H1 (cell line): ENCODE data around the gene NEK3. TPM values are rescaled to one million over a fixed set of nuclear protein-coding genes. Genes with fewer than 3 reads are reported as not detected.

Experiments
- CTCF ChIA-PET: fragments of 300-600 bp; sonication (Branson Sonifier 250); formaldehyde crosslinking; loops from one replicate; lab custom pipeline; 2021; ENCODE audit not compliant: partially characterized antibody; lab: Charles Lee
- POLR2A ChIA-PET: fragments of 300-600 bp; sonication (Branson Sonifier 250); formaldehyde crosslinking; loops from one replicate; lab custom pipeline; 2021; ENCODE audit warnings: inconsistent platforms; ENCODE audit not compliant: partially characterized antibody; lab: Charles Lee
- DNase-seq, 2 experiments: peaks; one replicate each; pipeline versions ENCODE4 v3.0.0 to v3.0.0-alpha.2; 2010 to 2022; ENCODE audit warnings: low spot score in 2 of 2, low read depth in 1 of 2, mixed read lengths in 1 of 2
- FAIRE-seq: peaks from 2 replicates; lab custom pipeline; 2011; peaks lifted over from hg19 to GRCh38; lab: Jason Lieb, UNC
- H2AFZ ChIP-seq: 2 replicates; pipeline ENCODE4 v1.8.1; 2012; ENCODE audit warnings: low read length, inconsistent platforms
- H2AK5ac ChIP-seq: 2 replicates; pipeline ENCODE4 v1.6.1; 2013; ENCODE audit warnings: low read depth, low read length
- H2BK120ac ChIP-seq: replicated peaks from 2 replicates; pipeline ENCODE3; 2013; ENCODE audit warnings: low read depth, low read length, inconsistent platforms
- H2BK12ac ChIP-seq: 2 replicates; pipeline ENCODE4 v1.6.1; 2013; ENCODE audit warnings: low read depth, low read length
- H2BK15ac ChIP-seq: 2 replicates; pipeline ENCODE4 v1.6.1; 2013; ENCODE audit warnings: low read length
- H2BK20ac ChIP-seq: 2 replicates; pipeline ENCODE4 v1.6.1; 2013; ENCODE audit warnings: low read length
- H2BK5ac ChIP-seq: 2 replicates; pipeline ENCODE4 v1.6.1; 2013; ENCODE audit warnings: low read depth, low read length
- H3K14ac ChIP-seq: 2 replicates; pipeline ENCODE4 v1.6.1; 2013; ENCODE audit warnings: inconsistent platforms; ENCODE audit not compliant: insufficient read length
- H3K18ac ChIP-seq: 2 replicates; pipeline ENCODE4 v1.6.1; 2013; ENCODE audit warnings: low read length; ENCODE audit errors: extremely low read depth
- H3K23ac ChIP-seq: 2 replicates; pipeline ENCODE4 v1.6.1; 2013; ENCODE audit warnings: inconsistent platforms; ENCODE audit not compliant: insufficient read length
- H3K23me2 ChIP-seq: 2 replicates; pipeline ENCODE4 v1.6.1; 2013; ENCODE audit warnings: low read depth, low read length
- H3K27ac ChIP-seq: 2 replicates; pipeline ENCODE4 v1.6.1; 2011; ENCODE audit warnings: low read depth, low read length, inconsistent platforms
- H3K27me3 ChIP-seq, 4 experiments: replicated peaks in 1 of 4; 1 replicate in 1 of 4; 2 replicates in 3 of 4; pipeline versions ENCODE4 v1.6.1 to v1.8.1; 2011 to 2013; ENCODE audit warnings: low read length in 3 of 4, mild to moderate bottlenecking in 3 of 4, inconsistent platforms in 2 of 4, mixed read lengths in 2 of 4, moderate library complexity in 1 of 4; ENCODE audit not compliant: control insufficient read depth in 3 of 4, insufficient read depth in 3 of 4; ENCODE audit errors: extremely low read depth in 1 of 4
- H3K36me3 ChIP-seq, 4 experiments: 2 replicates each; pipeline versions ENCODE4 v1.6.1 to v1.8.1; 2011 to 2013; ENCODE audit warnings: mild to moderate bottlenecking in 4 of 4, low read length in 3 of 4, moderate library complexity in 2 of 4, control low read depth in 1 of 4, inconsistent platforms in 1 of 4; ENCODE audit not compliant: insufficient read depth in 4 of 4, control insufficient read depth in 2 of 4
- H3K4ac ChIP-seq: replicated peaks from 2 replicates; pipeline ENCODE3; 2013; ENCODE audit warnings: low read length, low read depth, mixed read lengths, inconsistent platforms; ENCODE audit not compliant: insufficient read length
- H3K4me1 ChIP-seq, 4 experiments: replicated peaks in 1 of 4; 1 replicate in 1 of 4; 2 replicates in 3 of 4; pipeline versions ENCODE4 v1.6.1 to v1.8.1; 2011 to 2013; ENCODE audit warnings: low read length in 3 of 4, inconsistent platforms in 2 of 4, mixed read lengths in 1 of 4; ENCODE audit not compliant: insufficient read depth in 4 of 4, control insufficient read depth in 3 of 4
- H3K4me2 ChIP-seq, 2 experiments: 2 replicates each; pipeline versions ENCODE4 v1.6.1 to v1.8.1; 2011 to 2013; ENCODE audit warnings: low read depth in 2 of 2, low read length in 2 of 2, control low read depth in 1 of 2, inconsistent platforms in 1 of 2, mild to moderate bottlenecking in 1 of 2; ENCODE audit not compliant: insufficient read depth in 1 of 2
- H3K4me3 ChIP-seq, 4 experiments: fragments of 200-600, 300-600 bp in 1 of 4; sonication (generic), shearing (Covaris generic), sonication (Bioruptor Twin) in 1 of 4; 2 replicates each; pipeline versions ENCODE4 v1.5.1 to v1.8.1; 2011 to 2016; ENCODE audit warnings: low read length in 4 of 4, low read depth in 3 of 4, control low read depth in 2 of 4, inconsistent platforms in 2 of 4, mild to moderate bottlenecking in 2 of 4, mixed read lengths in 1 of 4, moderate library complexity in 1 of 4; ENCODE audit not compliant: insufficient read depth in 2 of 4; ENCODE audit errors: extremely low read depth in 1 of 4
- H3K56ac ChIP-seq: replicated peaks from 2 replicates; pipeline ENCODE3; 2013; ENCODE audit warnings: low read depth, mild to moderate bottlenecking, mixed read lengths, low read length, inconsistent platforms; ENCODE audit not compliant: insufficient read length
- H3K79me1 ChIP-seq: 2 replicates; pipeline ENCODE4 v1.6.1; 2013; ENCODE audit warnings: low read depth, low read length, control low read depth
- H3K79me2 ChIP-seq, 2 experiments: 2 replicates each; pipeline versions ENCODE4 v1.6.1 to v1.8.1; 2012 to 2013; ENCODE audit warnings: low read length in 2 of 2, mild to moderate bottlenecking in 2 of 2, inconsistent platforms in 1 of 2; ENCODE audit not compliant: insufficient read depth in 2 of 2, control insufficient read depth in 1 of 2
- H3K9ac ChIP-seq, 4 experiments: replicated peaks in 1 of 4; 1 replicate in 1 of 4; 2 replicates in 3 of 4; pipeline versions ENCODE4 v1.6.1 to v1.8.1; 2011 to 2013; ENCODE audit warnings: low read depth in 3 of 4, low read length in 3 of 4, control low read depth in 2 of 4, mild to moderate bottlenecking in 2 of 4, moderate library complexity in 2 of 4, inconsistent platforms in 1 of 4; ENCODE audit errors: extremely low read depth in 1 of 4
- H3K9me3 ChIP-seq, 2 experiments: 2 replicates each; pipeline versions ENCODE4 v1.6.1 to v1.8.1; 2012 to 2013; ENCODE audit warnings: mild to moderate bottlenecking in 2 of 2, moderate library complexity in 2 of 2, control low read depth in 1 of 2, inconsistent platforms in 1 of 2, low read depth in 1 of 2, low read length in 1 of 2, mixed read lengths in 1 of 2; ENCODE audit not compliant: insufficient read depth in 2 of 2
- H4K20me1 ChIP-seq, 2 experiments: replicated peaks in 1 of 2; 2 replicates each; pipeline versions ENCODE3 to v1.8.1; 2011 to 2013; ENCODE audit warnings: inconsistent platforms in 2 of 2, low read length in 2 of 2, mild to moderate bottlenecking in 1 of 2; ENCODE audit not compliant: insufficient read depth in 2 of 2, control insufficient read depth in 1 of 2
- H4K5ac ChIP-seq: 2 replicates; pipeline ENCODE4 v1.6.1; 2013; ENCODE audit warnings: low read length, low read depth, mixed read lengths, inconsistent platforms; ENCODE audit not compliant: insufficient read length
- H4K8ac ChIP-seq: 2 replicates; pipeline ENCODE4 v1.8.0; 2013; ENCODE audit warnings: mild to moderate bottlenecking, moderate library complexity, low read length, inconsistent platforms; ENCODE audit not compliant: insufficient read depth; ENCODE audit errors: extremely low read depth
- H4K91ac ChIP-seq: replicated peaks from 2 replicates; pipeline ENCODE3; 2013; ENCODE audit warnings: low read length, mixed read lengths, inconsistent platforms; ENCODE audit not compliant: insufficient read length
- SP1 ChIP-seq: IDR thresholded peaks from 2 replicates; pipeline ENCODE4 v1.6.1; 2011; ENCODE audit warnings: low read depth, low read length
- WGBS, 2 experiments: shearing (Covaris generic) in 1 of 2; methylation state at CpG; one replicate each; pipeline versions ENCODE4 v1.1.6 to v1.1.7; 2013 to 2015; ENCODE audit warnings: low lambda C conversion rate in 2 of 2, mixed read lengths in 2 of 2, inconsistent platforms in 1 of 2, low coverage in 1 of 2, missing lambda C conversion rate in 1 of 2; ENCODE audit not compliant: insufficient replicate concordance in 2 of 2, insufficient coverage in 1 of 2, insufficient read length in 1 of 2; ENCODE audit errors: extremely low coverage in 1 of 2, missing lambda C conversion rate in 1 of 2; 5-methylcytosine and 5-hydroxymethylcytosine counted together
- polyA plus RNA-seq, 7 experiments: library from polyadenylated mRNA; depleted of rRNA in 3 of 7; stranded (reverse) in 5 of 7; unstranded in 2 of 7; fragments of >200 nt in 5 of 7; fragments of 200-250 nt in 2 of 7; gene quantifications; 1 replicate in 5 of 7; 2 replicates in 1 of 7; 4 replicates in 1 of 7; pipeline versions ENCODE4 v1.2.1 to v1.2.3, GENCODE V29; 2011 to 2013; ENCODE audit warnings: missing spikeins in 2 of 7, mixed read lengths in 2 of 7
- total RNA-seq: library from RNA; stranded (reverse); fragmentation: NEBNext Ultra II Directional; extraction: Animal tissue kit (Norgen Biotek cat#: 25700); gene quantifications from 2 replicates; pipeline ENCODE4 v1.2.1, GENCODE V29; 2021

Gene NEK3
- total and polyA plus RNA-seq, 2 of the 8 experiments (the other 6 are each of a cell fraction or from before 2014, with no cell fraction given): 11.4 to 26.0 TPM

- no peak overlapping the region for H2BK120ac ChIP-seq
- H2BK5ac ChIP-seq: no peak overlapping the region
- H3K9me3 ChIP-seq: no peaks in the 10 kb centered on the region
- no peak overlapping the region for H3K56ac ChIP-seq
- H3K23ac ChIP-seq: no peak overlapping the region
- no peak overlapping the region for H2AFZ ChIP-seq
- H3K27me3 ChIP-seq: peaks cover 0 to 2% (median 0%) of the 10 kb centered on the region in 4 experiments; a peak in 2 of 7 replicates
- WGBS, 2 experiments: 92% methylated on average over 2 of the region's 2 CpGs; no CpG with 5 or more reads in 1 of the 2 experiments
- H3K23me2 ChIP-seq: no peaks in the 10 kb centered on the region
- H3K79me1 ChIP-seq: no peaks in the 10 kb centered on the region
- no peak overlapping the region for H2AK5ac ChIP-seq
- no peak overlapping the region for H4K5ac ChIP-seq
- H3K4ac ChIP-seq: no peak overlapping the region
- no peak for TF ChIP-seq SP1
- TF ChIP-seq, all 59 proteins: peak for 0
- H4K20me1 ChIP-seq: no peaks in the 10 kb centered on the region
- no peak overlapping the region for H3K4me2 ChIP-seq
- no peak overlapping the region for H2BK15ac ChIP-seq
- no peak for DNase-seq
- no peak overlapping the region for H3K9ac ChIP-seq
- no peak overlapping the region for H2BK20ac ChIP-seq
- no peaks in the 10 kb centered on the region for H3K79me2 ChIP-seq
- no peaks in the 10 kb centered on the region; a peak in 1 of 7 replicates for H3K4me1 ChIP-seq
- no peak overlapping the region for H3K4me3 ChIP-seq
- no peak overlapping the region for H3K14ac ChIP-seq
- H2BK12ac ChIP-seq: no peak overlapping the region
- no peak overlapping the region for H4K91ac ChIP-seq
- FAIRE-seq: no peak
- ChIA-PET POLR2A (no interaction called here), CTCF (interaction anchor here (0.8 to 1.2 kb wide), 3 partner anchors 9 to 229 kb away, joined by 3 read pairs; no protein-coding TSS in a partner anchor)
- H3K36me3 ChIP-seq: peaks cover 0 to 19% (median 4%) of the 10 kb centered on the region in 4 experiments; a peak in 4 of 8 replicates
- no peak overlapping the region for H4K8ac ChIP-seq
- H3K27ac ChIP-seq: no peak overlapping the region
- H3K18ac ChIP-seq: no peak overlapping the region
These were observed 6.0 kb upstream of the NEK3 start for GRCh38 chr13:52165411-52165810.
